ENCODE results near the gene ATP8B2.
"Not testable (repeated sequence)": the region's sequence is repeated elsewhere in the genome, so short reads cannot be mapped to it uniquely, and the experiment has no call there.

Gene ATP8B2

GRCh38 chr1:154346276-154346917 is 21.1 kb downstream of the ATP8B2 start:
- DNase-seq (ENCODE audit: low spot score), result no peak

DNA sequence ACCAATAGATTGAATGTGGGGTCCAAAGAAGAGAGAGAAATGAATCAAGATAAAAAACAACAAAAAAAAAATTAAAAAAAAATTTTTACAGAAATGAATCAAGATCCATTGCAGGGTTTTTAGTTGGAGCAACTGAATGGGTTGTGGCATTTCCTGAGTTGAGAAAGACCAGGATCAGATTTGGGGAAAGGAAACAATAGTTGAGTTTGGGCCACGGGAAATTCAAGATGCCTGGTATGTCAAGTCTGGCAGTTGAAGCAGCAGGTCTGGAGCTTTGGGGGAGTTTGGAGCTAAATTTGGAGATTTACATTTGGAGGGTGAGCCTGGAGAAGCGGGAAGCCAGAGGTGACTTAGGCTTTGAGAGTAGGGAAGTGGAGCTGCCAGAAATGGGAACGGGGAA is 22.6 kb downstream of the ATP8B2 start:
- no peak for DNase-seq (ENCODE audit: low spot score)

DNA sequence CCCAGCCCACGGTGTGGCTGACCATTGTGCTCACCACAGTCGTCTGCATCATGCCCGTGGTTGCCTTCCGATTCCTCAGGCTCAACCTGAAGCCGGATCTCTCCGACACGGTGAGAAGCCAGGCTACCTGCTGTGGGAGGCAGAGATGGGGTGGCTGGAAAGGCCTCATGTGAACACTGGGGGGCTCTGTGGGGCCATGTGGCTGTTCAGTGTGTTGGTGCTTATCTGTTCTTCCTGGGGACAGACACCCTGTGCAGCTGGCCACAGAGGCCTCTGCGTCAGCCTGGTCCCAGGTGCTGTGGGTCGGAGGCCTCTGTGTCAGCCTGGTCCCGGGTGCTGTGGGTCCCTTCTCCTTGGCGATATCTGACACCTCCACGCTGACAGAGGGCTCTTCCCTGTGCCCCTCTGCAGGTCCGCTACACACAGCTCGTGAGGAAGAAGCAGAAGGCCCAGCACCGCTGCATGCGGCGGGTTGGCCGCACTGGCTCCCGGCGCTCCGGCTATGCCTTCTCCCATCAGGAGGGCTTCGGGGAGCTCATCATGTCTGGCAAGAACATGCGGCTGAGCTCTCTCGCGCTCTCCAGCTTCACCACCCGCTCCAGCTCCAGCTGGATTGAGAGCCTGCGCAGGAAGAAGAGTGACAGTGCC is 23.2 kb downstream of the ATP8B2 start:
- DNase-seq (ENCODE audit: low spot score), result peak; percentile 26

GRCh38 chr1:154349121-154349520 is 23.8 kb downstream of the ATP8B2 start:
- DNase-seq (ENCODE audit: low spot score), result no peak

GRCh38 chr1:154350383-154350782 is 25.1 kb downstream of the ATP8B2 start:
- no peak for DNase-seq (ENCODE audit: low spot score)

DNA sequence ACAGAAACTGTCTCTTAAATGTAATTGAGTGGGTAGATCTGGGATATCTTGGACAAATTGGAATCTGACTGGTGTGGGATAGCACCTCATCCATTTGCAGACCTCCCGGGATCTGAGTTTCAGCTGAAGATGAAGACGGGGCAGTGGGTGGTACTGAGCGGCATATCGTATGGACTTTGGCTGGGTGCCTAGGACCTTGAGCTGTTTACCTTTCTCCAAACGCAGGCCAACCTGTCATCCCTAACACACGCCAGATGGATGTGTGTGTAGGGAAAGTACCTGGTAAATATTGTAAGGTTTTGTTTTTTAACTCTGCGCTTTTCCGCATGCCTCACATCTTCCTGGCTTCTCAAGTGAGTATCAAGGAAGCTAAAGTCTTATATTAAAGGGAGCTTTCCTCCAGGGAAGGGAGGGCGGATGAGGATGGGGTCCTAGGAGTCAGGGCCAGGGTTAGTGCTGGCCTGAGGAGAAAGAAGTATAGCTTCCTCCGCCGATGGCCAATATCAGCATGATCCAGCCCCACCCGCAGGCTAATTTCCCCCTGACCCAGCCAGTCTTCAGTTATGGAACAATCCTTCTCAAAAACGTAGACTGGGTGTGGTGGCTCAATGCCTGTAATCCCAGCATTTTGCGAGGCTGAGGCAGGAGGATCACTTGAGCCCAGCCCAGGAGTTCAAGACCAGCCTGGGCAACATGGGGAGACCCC is 26.2 kb downstream of the ATP8B2 start:
- no peak for DNase-seq (ENCODE audit: low spot score)

DNA sequence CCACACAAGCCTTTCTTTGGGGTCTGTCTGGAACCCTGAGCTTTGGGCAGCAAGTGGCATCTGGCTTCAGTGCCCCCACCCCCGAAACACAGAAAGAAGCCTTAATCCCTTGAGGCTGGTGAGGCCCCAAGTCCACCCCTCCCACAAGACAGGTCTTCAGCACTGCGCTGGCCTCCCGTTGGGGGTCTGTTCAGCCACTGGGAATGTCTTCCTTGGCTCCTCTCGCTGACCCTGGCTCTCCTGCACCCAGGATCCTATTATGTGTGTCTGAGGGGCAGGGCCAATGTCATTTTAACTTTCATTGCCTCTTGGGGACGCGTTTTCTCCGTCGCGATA is 26.9 kb downstream of the ATP8B2 start:
- no peak for DNase-seq (ENCODE audit: low spot score)

- peak; percentile 72 for DNase-seq (ENCODE audit: low spot score)
Measured at GRCh38 chr1:154352581-154353459, 27.5 kb downstream of the ATP8B2 start.

DNA sequence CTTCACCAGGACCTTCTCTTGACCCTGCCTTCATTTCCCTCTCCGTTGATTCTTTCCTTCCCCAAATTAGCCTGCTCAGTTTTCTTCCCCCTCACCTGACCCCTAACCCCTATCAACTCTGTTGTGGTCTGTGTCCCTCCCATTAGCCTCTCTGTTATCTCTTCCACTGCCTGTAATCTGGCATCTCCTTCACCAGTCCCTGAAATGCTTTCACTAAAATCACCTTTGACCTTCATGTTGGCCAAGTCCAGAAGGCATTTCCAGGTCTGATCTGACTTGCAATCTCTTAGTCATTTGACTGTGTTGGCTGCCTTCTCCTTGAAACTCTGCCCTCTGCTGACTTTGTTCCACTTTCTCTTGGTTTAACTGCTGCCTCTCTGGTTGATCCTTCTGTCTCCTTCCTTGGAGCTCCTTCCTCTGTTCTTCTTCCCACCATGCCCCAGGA is 28.2 kb downstream of the ATP8B2 start:
- DNase-seq (ENCODE audit: low spot score), result peak; percentile 66

DNA sequence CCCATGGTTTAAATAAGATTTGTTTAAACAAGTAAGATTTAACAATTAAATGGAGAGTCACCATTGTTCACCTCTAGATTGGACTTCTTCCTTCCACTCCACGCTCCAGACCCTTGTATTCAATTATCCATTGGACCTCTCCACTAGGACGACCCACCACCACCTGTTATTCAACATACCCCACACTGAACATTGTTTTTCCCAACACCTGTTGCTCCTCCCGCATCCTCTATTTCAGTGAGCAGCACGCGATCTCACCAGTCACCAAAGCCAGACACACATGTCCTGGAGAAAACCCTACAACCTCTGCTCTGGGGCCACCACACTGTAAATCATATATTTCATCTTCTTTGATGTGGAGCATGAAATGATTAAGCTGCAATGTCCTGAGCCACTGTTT is 28.6 kb downstream of the ATP8B2 start:
- DNase-seq (ENCODE audit: low spot score), result no peak

DNA sequence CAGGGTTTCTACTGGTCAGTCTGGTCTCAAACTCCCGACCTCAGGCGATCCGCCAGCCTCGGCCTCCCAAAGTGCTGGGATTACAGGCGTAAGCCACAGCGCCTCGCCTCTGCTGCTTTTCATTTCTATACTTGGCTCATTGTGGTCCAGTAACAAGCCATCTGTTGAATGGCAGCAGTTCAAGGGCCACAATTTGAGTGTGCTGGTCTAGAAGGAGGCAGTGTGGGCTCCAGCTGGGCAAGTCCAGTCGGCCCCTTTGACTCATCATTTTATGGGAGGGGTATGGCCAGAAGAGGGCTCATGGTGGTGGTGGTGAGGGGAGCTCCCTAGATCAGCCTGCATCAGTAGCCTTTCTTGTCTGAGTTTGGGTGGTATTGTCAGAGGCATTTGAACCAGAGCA is 33.2 kb downstream of the ATP8B2 start:
- DNase-seq (ENCODE audit: low spot score), result no peak

- no peak for DNase-seq (ENCODE audit: low spot score)
Measured at GRCh38 chr1:154360288-154360687, 35.0 kb downstream of the ATP8B2 start.

DNA sequence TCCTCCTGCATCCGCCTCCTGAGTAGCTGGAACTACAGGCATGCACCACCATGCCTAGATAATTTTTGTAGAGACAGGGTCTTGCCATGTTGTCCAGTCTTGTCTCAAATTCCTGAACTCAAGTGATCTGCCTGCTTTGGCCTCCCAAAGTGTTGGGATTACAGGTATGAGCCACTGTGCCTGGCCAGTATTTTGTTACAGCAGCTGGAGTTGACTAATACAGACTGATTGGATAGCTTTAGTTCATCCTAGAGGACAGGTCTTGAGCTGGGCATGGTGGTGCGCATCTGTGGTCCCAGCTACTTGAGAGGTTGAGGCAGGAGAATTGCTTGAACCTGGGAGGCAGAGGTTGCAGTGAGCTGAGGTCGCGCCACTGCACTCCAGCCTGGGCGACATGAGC is 35.6 kb downstream of the ATP8B2 start:
- DNase-seq (ENCODE audit: low spot score), result not testable (repeated sequence)

DNA sequence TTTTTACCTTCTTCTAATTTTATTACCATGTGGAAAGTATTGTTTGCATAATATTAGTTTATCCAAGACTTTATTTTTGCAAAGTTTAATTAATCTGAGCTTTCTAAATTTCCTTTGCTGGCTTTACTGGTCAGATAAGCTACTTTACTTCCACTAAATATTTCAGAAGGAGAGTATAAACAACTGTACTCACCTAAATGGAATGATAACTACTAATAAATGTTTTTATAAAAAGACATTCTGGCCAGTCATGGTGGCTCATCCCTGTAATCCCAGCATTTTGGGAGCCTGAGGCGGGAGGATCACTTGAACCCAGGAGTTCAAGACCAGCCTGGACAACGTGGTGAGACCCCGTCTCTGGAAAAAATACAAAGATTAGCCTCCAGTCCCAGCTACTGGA is 36.0 kb downstream of the ATP8B2 start:
- no peak for DNase-seq (ENCODE audit: low spot score)

DNA sequence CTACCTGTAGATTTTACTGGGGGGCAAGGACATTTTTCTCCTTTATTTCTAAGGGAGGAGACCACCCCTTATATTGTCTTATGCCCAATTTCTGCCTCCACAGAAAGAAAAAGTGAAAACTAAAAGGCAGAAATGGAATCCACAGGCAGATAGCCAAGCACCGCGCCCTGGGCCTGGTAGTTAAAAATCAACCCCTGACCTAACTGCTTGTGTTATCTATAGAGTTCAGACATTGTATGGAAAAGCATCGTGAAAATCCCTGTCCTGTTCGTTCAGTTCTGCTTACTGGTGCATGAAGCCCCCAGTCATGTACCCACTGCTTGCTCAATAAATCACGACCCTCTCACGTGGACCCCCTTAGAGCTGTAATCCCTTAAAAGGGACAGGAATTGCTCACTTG is 46.1 kb downstream of the ATP8B2 start:
- DNase-seq (ENCODE audit: low spot score), result peak; percentile 10

DNA sequence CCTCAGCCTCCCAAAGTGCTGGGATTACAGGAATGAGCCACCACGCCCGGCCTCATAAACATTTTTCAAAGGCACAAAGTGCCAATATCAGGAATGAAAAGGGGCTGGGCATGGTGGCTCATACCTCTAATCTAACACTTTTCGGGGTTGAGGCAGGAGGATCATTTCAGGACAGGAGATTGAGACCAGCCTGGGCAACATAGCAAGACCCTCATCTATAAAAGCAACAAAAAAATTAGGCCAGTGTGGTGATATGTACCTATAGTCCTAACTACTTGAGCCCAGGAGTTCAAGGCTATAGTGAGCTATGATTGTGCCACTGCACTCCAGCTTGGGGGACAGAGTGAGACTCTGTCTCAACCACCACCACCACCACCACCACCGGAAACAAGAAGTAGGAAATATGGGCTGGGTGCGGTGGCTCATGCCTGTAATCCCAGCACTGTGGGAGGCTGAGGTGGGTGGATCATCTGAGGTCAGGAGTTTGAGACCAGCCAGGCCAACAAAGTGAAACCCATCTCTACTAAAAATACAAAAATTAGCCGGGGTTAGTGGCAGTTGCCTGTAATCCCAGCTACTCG is 48.5 kb downstream of the ATP8B2 start:
- not testable (repeated sequence) for DNase-seq (ENCODE audit: low spot score)

GRCh38 chr1:154379301-154379700 is 54.0 kb downstream of the ATP8B2 start:
- DNase-seq (ENCODE audit: low spot score), result no peak

- peak; percentile 39 for DNase-seq (ENCODE audit: low spot score)
Measured at GRCh38 chr1:154384650-154385489, 59.5 kb downstream of the ATP8B2 start.

- peak; percentile 19 for DNase-seq (ENCODE audit: low spot score)
Measured at GRCh38 chr1:154386643-154387352, 61.5 kb downstream of the ATP8B2 start.

DNA sequence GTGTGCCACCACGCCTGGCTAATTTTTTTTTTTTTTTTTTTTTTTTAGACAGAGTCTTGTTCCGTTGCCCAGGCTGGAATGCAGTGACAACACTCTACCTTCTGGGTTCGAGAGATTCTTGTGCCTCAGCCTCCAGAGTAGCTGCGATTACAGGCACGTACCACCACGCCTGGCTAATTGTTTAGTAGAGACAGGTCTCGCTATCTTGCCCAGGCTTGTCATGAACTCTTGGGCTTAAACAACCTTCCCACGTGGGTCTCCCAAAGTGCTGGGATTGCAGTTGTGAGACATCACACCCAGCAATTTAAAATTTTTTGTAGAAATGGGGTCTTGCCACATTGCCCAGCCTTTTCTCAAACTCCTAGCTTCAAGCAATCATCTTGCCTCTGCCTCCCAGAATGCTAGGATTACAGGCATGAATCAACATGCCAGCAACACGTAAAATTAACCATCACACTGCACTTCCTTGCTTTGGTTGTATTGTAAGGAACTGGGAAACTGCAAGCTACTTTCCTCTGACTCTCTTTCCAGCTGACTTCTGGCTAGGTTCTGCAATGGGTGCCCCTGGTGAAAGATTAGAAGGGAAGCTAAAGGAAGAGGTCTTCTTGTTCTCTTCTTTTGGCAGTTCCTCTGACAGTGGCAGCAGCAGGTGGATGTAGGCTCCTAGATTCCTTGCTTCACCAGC is 65.9 kb downstream of the ATP8B2 start:
- no peak for DNase-seq (ENCODE audit: low spot score)

Measured in hematopoietic multipotent progenitor cell treated with erythropoietin and hydrocortisone succinate and interleukin-3 and kit ligand, for 17 days (in vitro differentiated cells).